C4-2B (cell line): ENCODE measurements around the gene TEAD2.
"Not testable (repeated sequence)": the region's sequence is repeated elsewhere in the genome, so short reads cannot be mapped to it uniquely, and the experiment has no call there.

Experiments used
- H3K27ac ChIP-seq: fragments of 450-650 bp; 2 replicates; pipeline ENCODE4 v1.5.1; 2017
- ZFX ChIP-seq: fragments of 450-650 bp; IDR thresholded peaks from 2 replicates; pipeline ENCODE4 v1.6.1; 2017
- TF ChIP-seq, protein P1 (sequence below): fragments of 450-650 bp; conservative IDR thresholded peaks from 2 replicates; pipeline ENCODE4 v1.5.1; 2017; ENCODE audit warnings: mild to moderate bottlenecking

TEAD2 gene

DNA sequence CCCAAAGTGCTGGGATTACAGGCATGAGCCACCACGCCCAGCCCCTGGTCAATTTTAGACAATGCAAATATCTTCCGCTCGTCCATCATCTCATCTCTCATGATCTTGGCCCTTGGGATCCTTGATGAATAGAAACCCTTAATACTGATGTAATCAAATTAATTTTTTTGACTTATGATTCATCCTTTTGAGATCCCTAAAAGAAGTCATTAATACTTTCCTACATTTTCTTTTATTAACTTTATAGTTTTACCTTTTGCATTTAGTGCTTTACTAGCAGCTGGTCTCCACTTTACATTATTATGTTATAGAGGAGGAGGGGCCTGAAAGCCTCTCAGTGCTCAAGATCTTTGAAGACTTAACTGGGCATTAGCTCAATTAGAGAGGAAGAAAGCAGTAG, 18.2 kb upstream of the TEAD2 start:
- TF ChIP-seq ZFX = no peak
- TF ChIP-seq, protein P1, sequence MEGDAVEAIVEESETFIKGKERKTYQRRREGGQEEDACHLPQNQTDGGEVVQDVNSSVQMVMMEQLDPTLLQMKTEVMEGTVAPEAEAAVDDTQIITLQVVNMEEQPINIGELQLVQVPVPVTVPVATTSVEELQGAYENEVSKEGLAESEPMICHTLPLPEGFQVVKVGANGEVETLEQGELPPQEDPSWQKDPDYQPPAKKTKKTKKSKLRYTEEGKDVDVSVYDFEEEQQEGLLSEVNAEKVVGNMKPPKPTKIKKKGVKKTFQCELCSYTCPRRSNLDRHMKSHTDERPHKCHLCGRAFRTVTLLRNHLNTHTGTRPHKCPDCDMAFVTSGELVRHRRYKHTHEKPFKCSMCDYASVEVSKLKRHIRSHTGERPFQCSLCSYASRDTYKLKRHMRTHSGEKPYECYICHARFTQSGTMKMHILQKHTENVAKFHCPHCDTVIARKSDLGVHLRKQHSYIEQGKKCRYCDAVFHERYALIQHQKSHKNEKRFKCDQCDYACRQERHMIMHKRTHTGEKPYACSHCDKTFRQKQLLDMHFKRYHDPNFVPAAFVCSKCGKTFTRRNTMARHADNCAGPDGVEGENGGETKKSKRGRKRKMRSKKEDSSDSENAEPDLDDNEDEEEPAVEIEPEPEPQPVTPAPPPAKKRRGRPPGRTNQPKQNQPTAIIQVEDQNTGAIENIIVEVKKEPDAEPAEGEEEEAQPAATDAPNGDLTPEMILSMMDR = no peak
- H3K27ac ChIP-seq = no peak overlapping the region

DNA sequence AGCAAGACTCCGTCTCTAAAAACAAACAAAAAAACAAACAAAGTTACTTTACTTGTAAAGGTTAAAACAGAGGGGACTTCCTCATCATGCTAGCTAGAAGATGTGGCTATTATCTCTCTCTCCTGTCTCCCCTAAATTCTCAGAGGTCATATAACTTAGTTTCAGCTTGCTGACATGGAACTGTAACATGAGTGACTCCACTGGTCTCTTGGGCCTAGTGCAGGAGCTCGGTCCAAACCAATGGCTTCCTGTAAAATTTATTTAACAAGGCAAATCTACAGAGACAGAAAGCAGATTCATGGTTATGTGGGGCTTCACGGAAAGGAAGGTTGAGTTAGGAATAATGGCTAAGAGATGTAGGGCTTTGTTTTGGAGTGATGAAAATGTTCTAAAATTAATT, 16.3 kb upstream of the TEAD2 start:
- no peak overlapping the region for H3K27ac ChIP-seq
- TF ChIP-seq, protein P1 = no peak
- no peak for TF ChIP-seq ZFX

DNA sequence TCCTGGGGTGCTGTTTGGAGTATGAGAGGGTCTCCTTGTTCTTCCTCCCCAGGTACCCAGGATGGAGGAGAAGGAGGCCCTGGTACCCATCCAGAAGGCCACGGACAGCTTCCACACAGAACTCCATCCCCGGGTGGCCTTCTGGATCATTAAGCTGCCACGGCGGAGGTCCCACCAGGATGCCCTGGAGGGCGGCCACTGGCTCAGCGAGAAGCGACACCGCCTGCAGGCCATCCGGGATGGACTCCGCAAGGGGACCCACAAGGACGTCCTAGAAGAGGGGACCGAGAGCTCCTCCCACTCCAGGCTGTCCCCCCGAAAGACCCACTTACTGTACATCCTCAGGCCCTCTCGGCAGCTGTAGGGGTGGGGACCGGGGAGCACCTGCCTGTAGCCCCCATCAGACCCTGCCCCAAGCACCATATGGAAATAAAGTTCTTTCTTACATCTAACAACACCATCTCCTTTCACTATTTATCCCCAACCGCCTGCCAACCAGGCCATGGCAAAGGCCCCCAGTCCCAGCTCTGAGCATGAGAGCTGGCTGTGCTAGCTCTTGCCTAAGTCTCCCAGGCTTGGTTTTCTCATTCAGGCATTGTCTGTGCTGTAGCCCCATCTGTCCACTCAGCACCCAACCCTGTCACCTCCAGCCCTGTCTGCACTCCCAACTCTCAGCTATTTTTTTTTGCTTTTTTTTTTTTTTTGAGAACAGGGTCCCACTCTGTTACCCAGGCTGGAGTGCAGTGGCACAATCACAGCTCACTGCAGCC, 12.6 kb upstream of the TEAD2 start:
- TF ChIP-seq, protein P1 = no peak
- no peak for TF ChIP-seq ZFX
- H3K27ac ChIP-seq = no peak overlapping the region

DNA sequence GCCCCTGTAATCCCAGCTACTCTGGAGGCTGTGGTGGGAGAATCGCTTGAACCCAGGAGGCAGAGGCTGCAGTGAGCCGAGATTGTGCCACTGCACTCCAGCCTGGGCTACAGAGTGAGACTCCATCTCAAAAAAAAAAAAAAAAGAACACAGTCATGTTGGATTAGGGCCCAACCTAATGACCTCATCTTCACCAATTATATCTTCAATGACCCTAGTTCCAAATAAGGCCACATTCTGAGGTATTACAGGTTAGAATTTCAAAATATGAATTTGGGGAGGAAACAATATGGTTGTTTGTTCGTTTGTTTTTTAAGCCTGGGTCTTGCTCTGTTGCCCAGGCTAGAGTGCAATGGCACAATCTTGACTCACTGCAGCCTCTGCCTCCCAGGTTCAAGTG, 11.0 kb upstream of the TEAD2 start:
- not testable (repeated sequence) for H3K27ac ChIP-seq

DNA sequence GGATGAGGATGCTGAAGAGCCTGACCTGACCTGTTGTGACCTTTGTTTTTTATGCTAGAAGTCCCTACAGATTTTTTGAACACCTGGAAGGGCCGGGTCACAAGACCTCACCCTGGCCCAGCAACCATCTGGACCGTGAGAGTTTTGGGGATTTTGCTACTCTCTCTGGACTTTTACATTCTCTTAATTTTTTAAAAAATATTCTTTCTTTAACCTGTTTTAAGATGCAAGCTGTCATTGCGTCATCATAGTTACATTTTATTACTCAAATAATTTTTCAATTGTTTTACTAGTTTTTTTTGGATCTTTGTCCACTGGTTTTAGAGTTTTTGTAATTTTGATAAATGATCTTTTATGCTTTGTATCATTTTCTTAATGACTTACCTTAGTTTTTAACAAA, 9.0 kb upstream of the TEAD2 start:
- no peak overlapping the region for H3K27ac ChIP-seq

DNA sequence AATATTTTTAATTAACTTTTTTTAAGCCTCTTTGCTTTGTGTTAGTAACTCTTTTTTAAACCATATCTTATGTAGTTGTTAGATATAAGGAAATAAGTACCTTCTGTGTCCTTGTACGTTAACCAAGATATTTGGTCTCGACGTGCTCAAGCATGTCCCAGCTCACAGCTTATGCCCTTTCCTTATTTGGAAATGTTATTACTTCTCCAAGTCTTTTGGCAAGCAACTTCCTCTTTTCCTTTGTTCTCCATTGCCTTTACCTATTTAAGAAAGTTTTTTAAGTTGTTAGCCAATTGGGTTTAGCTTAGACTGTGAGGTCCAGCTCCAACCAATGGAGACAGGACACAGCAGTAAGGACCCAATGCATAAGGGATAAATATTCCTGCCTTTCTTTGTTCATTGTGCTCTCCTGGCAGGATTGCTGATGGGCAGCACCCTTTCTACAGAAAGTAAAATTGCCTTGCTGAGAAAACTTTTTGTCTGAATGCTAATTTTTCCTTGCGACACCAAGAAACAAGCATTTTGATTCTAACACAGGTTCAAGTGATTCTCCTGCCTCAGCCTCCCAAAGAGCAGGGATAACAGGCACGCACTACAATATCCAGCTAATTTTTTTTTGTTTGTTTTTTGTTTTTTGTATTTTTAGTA, 6.6 kb upstream of the TEAD2 start:
- TF ChIP-seq ZFX = no peak
- TF ChIP-seq, protein P1 = no peak
- no peak overlapping the region for H3K27ac ChIP-seq

More for the DNA sequence above, 9.0 kb upstream of the TEAD2 start:
- TF ChIP-seq ZFX = no peak
- TF ChIP-seq, protein P1 = no peak

DNA sequence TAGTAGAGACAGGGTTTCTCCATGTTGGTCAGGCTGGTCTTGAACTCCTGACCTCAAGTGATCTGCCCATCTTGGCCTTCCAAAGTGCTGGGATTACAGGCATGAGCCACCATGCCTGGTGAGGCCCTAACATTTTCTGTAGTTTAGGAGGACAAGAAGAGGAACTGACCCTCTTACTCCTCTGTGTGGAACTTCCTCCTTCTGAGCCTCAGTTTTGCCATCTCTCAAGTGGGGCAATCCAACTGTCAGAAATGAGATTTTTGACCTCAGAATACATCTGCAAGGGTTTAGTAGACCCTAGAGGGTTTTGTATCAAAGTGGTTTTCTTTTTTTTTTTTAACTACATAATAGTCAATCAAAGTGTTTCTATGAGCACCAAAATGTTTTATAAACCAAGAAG, 3.9 kb upstream of the TEAD2 start:
- no peak overlapping the region for H3K27ac ChIP-seq
- TF ChIP-seq ZFX = no peak
- TF ChIP-seq, protein P1 = no peak
